ENCODE measurements around the gene MZT2B.
"Not testable (repeated sequence)": the region's sequence is repeated elsewhere in the genome, so short reads cannot be mapped to it uniquely, and the experiment has no call there.

The MZT2B gene

GRCh38 chr2:130219147-130219546 is 37.1 kb downstream of the MZT2B start:
- not testable (repeated sequence) for DNase-seq (ENCODE audit: low spot score)

- DNase-seq (ENCODE audit: low spot score): not testable (repeated sequence)
These were observed 38.4 kb downstream of the MZT2B start for GRCh38 chr2:130220505-130220904.

GRCh38 chr2:130222523-130222922 is 40.5 kb downstream of the MZT2B start:
- DNase-seq (ENCODE audit: low spot score): not testable (repeated sequence)

- DNase-seq (ENCODE audit: low spot score): not testable (repeated sequence)
These were observed 45.9 kb downstream of the MZT2B start for GRCh38 chr2:130228005-130228404.

- not testable (repeated sequence) for DNase-seq (ENCODE audit: low spot score)
These were observed 46.6 kb downstream of the MZT2B start for GRCh38 chr2:130228467-130229160.

- DNase-seq (ENCODE audit: low spot score): not testable (repeated sequence)
These were observed 47.1 kb downstream of the MZT2B start for GRCh38 chr2:130229161-130229510.

GRCh38 chr2:130230376-130230775 is 48.3 kb downstream of the MZT2B start:
- DNase-seq (ENCODE audit: low spot score): not testable (repeated sequence)

- DNase-seq (ENCODE audit: low spot score): not testable (repeated sequence)
These were observed 48.8 kb downstream of the MZT2B start for GRCh38 chr2:130230907-130231306.

GRCh38 chr2:130231656-130232055 is 49.6 kb downstream of the MZT2B start:
- no peak for DNase-seq (ENCODE audit: low spot score)

GRCh38 chr2:130233066-130233465 is 51.0 kb downstream of the MZT2B start:
- DNase-seq (ENCODE audit: low spot score): not testable (repeated sequence)

GRCh38 chr2:130239581-130239980 is 57.5 kb downstream of the MZT2B start:
- DNase-seq (ENCODE audit: low spot score): not testable (repeated sequence)
